ENCODE data around the gene CLSTN3. TPM values are rescaled to one million over a fixed set of nuclear protein-coding genes. Genes with fewer than 3 reads are reported as not detected.

The CLSTN3 gene
- total and polyA plus RNA-seq, 2 of the 8 experiments (the other 6 are each of a cell fraction or from before 2014, with no cell fraction given): 20.4 to 26.3 TPM

DNA sequence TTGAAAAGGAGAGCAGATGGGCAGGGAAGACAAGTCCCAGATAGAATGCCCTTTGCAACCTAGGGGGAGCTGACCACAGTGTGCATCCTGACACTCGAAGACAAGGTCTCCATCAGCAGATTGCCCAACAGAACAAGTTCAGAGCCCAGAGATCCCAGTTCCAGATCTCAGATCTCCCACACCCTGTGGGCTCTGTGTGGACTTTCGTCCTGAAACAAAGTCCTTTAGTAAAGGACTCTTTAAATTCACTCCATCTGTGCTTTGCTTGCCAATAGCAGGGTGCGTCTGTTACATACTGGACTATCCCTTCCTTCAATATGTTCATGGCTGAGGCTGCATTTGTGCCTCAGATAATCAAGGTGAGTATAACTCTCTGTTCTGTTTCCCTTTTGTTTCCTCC is 12.5 kb upstream of the CLSTN3 start:
- H3K14ac ChIP-seq (ENCODE audit: insufficient read length): no peak overlapping the region
- H3K23me2 ChIP-seq (ENCODE audit: low read depth, low read length): no peaks in the 10 kb centered on the region
- H2AFZ ChIP-seq (ENCODE audit: low read length): no peak overlapping the region
- H3K18ac ChIP-seq (ENCODE audit: extremely low read depth, low read length): no peak overlapping the region
- no peak overlapping the region for H3K4me2 ChIP-seq (ENCODE audit: insufficient read depth in 1 of 2, low read depth in 2 of 2, low read length in 2 of 2)
- no peak overlapping the region for H2AK5ac ChIP-seq (ENCODE audit: low read depth, low read length)
- no peak overlapping the region for H4K91ac ChIP-seq (replicated peaks; ENCODE audit: insufficient read length, low read length)
- H4K8ac ChIP-seq (ENCODE audit: extremely low read depth, insufficient read depth, low read length): no peak overlapping the region
- no peak overlapping the region for H3K4ac ChIP-seq (replicated peaks; ENCODE audit: insufficient read length, low read depth, low read length)
- no peaks in the 10 kb centered on the region for H3K79me2 ChIP-seq (ENCODE audit: control insufficient read depth in 1 of 2, insufficient read depth in 2 of 2, low read length in 2 of 2)
- CTCF ChIA-PET (ENCODE audit: partially characterized antibody): interaction anchor here (0.7 to 1.5 kb wide), 5 partner anchors 8 to 73 kb away, joined by 3 to 5 read pairs (median 3); partner anchors contain the start of gene C1RL
- WGBS, 2 experiments (ENCODE audit: extremely low coverage in 1 of 2, insufficient coverage in 1 of 2, insufficient read length in 1 of 2, insufficient replicate concordance in 2 of 2, low coverage in 1 of 2, low lambda C conversion rate in 2 of 2, missing lambda C conversion rate in 1 of 2): 87% methylated on average over 3 of the region's 3 CpGs; no CpG with 5 or more reads in 1 of the 2 experiments
- no peak overlapping the region for H3K56ac ChIP-seq (replicated peaks; ENCODE audit: insufficient read length, low read depth, low read length)
- H3K4me1 ChIP-seq (replicated peaks in 1 of 4; ENCODE audit: control insufficient read depth in 3 of 4, insufficient read depth in 4 of 4, low read length in 3 of 4): no peaks in the 10 kb centered on the region
- H2BK5ac ChIP-seq (ENCODE audit: low read depth, low read length): no peak overlapping the region
- no peaks in the 10 kb centered on the region for H3K27me3 ChIP-seq (replicated peaks in 1 of 4; ENCODE audit: control insufficient read depth in 3 of 4, extremely low read depth in 1 of 4, insufficient read depth in 3 of 4, low read length in 3 of 4)
- H3K23ac ChIP-seq (ENCODE audit: insufficient read length): no peak overlapping the region
- no peaks in the 10 kb centered on the region for H3K79me1 ChIP-seq (ENCODE audit: low read depth, low read length)
- H3K36me3 ChIP-seq (ENCODE audit: control insufficient read depth in 2 of 4, insufficient read depth in 4 of 4, low read length in 3 of 4): no peaks in the 10 kb centered on the region
- H2BK20ac ChIP-seq (ENCODE audit: low read length): no peak overlapping the region
- no peak overlapping the region for H2BK15ac ChIP-seq (ENCODE audit: low read length)
- H4K20me1 ChIP-seq (replicated peaks in 1 of 2; ENCODE audit: control insufficient read depth in 1 of 2, insufficient read depth in 2 of 2, low read length in 2 of 2): peaks cover 0 to 1% of the 10 kb centered on the region in 2 experiments
- H3K9me3 ChIP-seq (ENCODE audit: insufficient read depth in 2 of 2, low read depth in 1 of 2, low read length in 1 of 2): no peaks in the 10 kb centered on the region
- FAIRE-seq: no peak
- H2BK12ac ChIP-seq (ENCODE audit: low read depth, low read length): no peak overlapping the region
- no peak for DNase-seq (ENCODE audit: low read depth in 1 of 2, low spot score in 2 of 2)
- H3K9ac ChIP-seq (replicated peaks in 1 of 4; ENCODE audit: extremely low read depth in 1 of 4, low read depth in 3 of 4, low read length in 3 of 4): no peak overlapping the region
- H4K5ac ChIP-seq (ENCODE audit: insufficient read length, low read depth, low read length): no peak overlapping the region
- H3K27ac ChIP-seq (ENCODE audit: low read depth, low read length): no peak overlapping the region
- no peak overlapping the region for H3K4me3 ChIP-seq (ENCODE audit: extremely low read depth in 1 of 4, insufficient read depth in 2 of 4, low read depth in 3 of 4, low read length in 4 of 4)
- no peak overlapping the region for H2BK120ac ChIP-seq (replicated peaks; ENCODE audit: low read depth, low read length)
- POLR2A ChIA-PET (ENCODE audit: partially characterized antibody): interaction anchor here (1.0 to 3.5 kb wide), 3 partner anchors 8 to 30 kb away, joined by 4 to 21 read pairs (median 4); partner anchors contain the start of genes CLSTN3 and RBP5
